HepG2 (cell line): ENCODE results near the gene IRF7. TPM values are rescaled to one million over a fixed set of nuclear protein-coding genes. Genes with fewer than 3 reads are reported as not detected.
A peak's percentile ranks its signal among the peaks of the same experiment; 100 is the strongest.

Experiments
- ATAC-seq: fragments of 200-7000 bp; cut with Tn5 transposase; 3 replicates; pipeline ENCODE4 v1.9.1; 2020; ENCODE audit warnings: mild to moderate bottlenecking, moderate library complexity
- BruUV-seq: library from RNA; stranded (reverse); fragments of 400-500 nt; replicated peaks from 2 replicates; lab custom pipeline; 2021; lab: Mats Ljungman, UMichigan
- CTCF ChIA-PET: fragments of 300-600 bp; formaldehyde crosslinking; extraction: SDS; loops from one replicate; lab custom pipeline; 2021; ENCODE audit warnings: low total read pairs, inconsistent platforms, low intra/inter-chr PET ratio; lab: Yijun Ruan, JAX
- POLR2A ChIA-PET: fragments of 350-600 bp; sonication (Branson Sonifier 250); formaldehyde crosslinking; loops from one replicate; lab custom pipeline; 2020; ENCODE audit warnings: antibody characterized with exemption, inconsistent platforms; lab: Yijun Ruan, JAX
- DNase-seq: peaks from one replicate; pipeline ENCODE4 v3.0.0-alpha.2; 2015; ENCODE audit warnings: low spot score
- FAIRE-seq: peaks from 3 replicates; lab custom pipeline; 2011; peaks lifted over from hg19 to GRCh38; lab: Jason Lieb, UNC
- H2AFZ ChIP-seq: one replicate; pipeline ENCODE4 v1.6.1; 2011; ENCODE audit warnings: low read length, inconsistent platforms
- H3K27ac ChIP-seq: fragments of 300-600 bp; 3 replicates; pipeline ENCODE4 v1.8.0; 2011; ENCODE audit warnings: mixed run types, mild to moderate bottlenecking, mixed read lengths, low read length, inconsistent platforms; ENCODE audit not compliant: insufficient read depth; ENCODE audit errors: extremely low read length
- H3K27me3 ChIP-seq, 2 experiments: fragments of 200-600 bp in 1 of 2; 2 replicates in 1 of 2; 3 replicates in 1 of 2; pipeline versions ENCODE4 v1.6.0 to v1.8.0; 2011; ENCODE audit warnings: low read length in 2 of 2, mild to moderate bottlenecking in 2 of 2, moderate library complexity in 2 of 2, inconsistent platforms in 1 of 2; ENCODE audit not compliant: insufficient read depth in 2 of 2, control insufficient read depth in 1 of 2
- H3K36me3 ChIP-seq, 2 experiments: fragments of 200-600 bp in 1 of 2; replicated peaks in 1 of 2; 2 replicates in 1 of 2; 3 replicates in 1 of 2; pipeline versions ENCODE4 v1.5.1 to v1.8.0; 2011; ENCODE audit warnings: low read length in 2 of 2, inconsistent platforms in 1 of 2; ENCODE audit not compliant: insufficient read depth in 2 of 2, control insufficient read depth in 1 of 2
- H3K4me1 ChIP-seq: 2 replicates; pipeline ENCODE4 v1.5.1; 2012; ENCODE audit warnings: low read length, inconsistent platforms; ENCODE audit not compliant: insufficient read depth
- H3K4me2 ChIP-seq: 2 replicates; pipeline ENCODE4 v1.6.0; 2011; ENCODE audit warnings: low read depth, low read length, inconsistent platforms
- H3K4me3 ChIP-seq, 3 experiments: fragments of 200-600 bp in 1 of 3; sonication (generic), shearing (Covaris generic) in 1 of 3; replicated peaks in 1 of 3; 2 replicates each; pipeline ENCODE4 v1.5.1; 2011 to 2016; ENCODE audit warnings: low read length in 3 of 3, inconsistent platforms in 2 of 3, low read depth in 2 of 3, mild to moderate bottlenecking in 2 of 3, control low read depth in 1 of 3, mixed read lengths in 1 of 3; ENCODE audit not compliant: insufficient read depth in 1 of 3
- H3K79me2 ChIP-seq: one replicate; pipeline ENCODE4 v1.6.1; 2011; ENCODE audit warnings: low read length, inconsistent platforms; ENCODE audit not compliant: insufficient read depth
- H3K9ac ChIP-seq: 2 replicates; pipeline ENCODE4 v1.6.0; 2011; ENCODE audit warnings: mild to moderate bottlenecking, low read depth, low read length, inconsistent platforms; ENCODE audit not compliant: insufficient read depth
- H3K9me3 ChIP-seq: 2 replicates; pipeline ENCODE4 v1.5.1; 2012; ENCODE audit warnings: mild to moderate bottlenecking, low read length
- H4K20me1 ChIP-seq: 2 replicates; pipeline ENCODE4 v1.6.0; 2011; ENCODE audit warnings: inconsistent platforms, mild to moderate bottlenecking, low read length, moderate library complexity; ENCODE audit not compliant: insufficient read depth
- AGO2 ChIP-seq: fragments of 200-400 bp; formaldehyde crosslinking; optimal IDR thresholded peaks from 2 replicates; pipeline ENCODE3; 2017; ENCODE audit warnings: mild to moderate bottlenecking, low read depth, low read length, moderate library complexity
- ATF7 ChIP-seq, 2 experiments: fragments of 450-650 bp in 1 of 2; sonication (generic) in 1 of 2; formaldehyde crosslinking in 1 of 2; IDR thresholded peaks; 2 replicates each; pipeline versions ENCODE4 v1.4.0 to v1.6.1; 2016 to 2020; ENCODE audit warnings: antibody characterized with exemption in 1 of 2, mild to moderate bottlenecking in 1 of 2, missing genetic modification reagents in 1 of 2
- HNF4G ChIP-seq, 2 experiments: sonication (generic) in 1 of 2; formaldehyde crosslinking in 1 of 2; IDR thresholded peaks; 2 replicates each; pipeline versions ENCODE4 v1.4.0 to v1.6.1; 2011 to 2020; ENCODE audit warnings: borderline replicate concordance in 2 of 2, low read depth in 2 of 2, mild to moderate bottlenecking in 2 of 2, low read length in 1 of 2, missing genetic modification reagents in 1 of 2, moderate library complexity in 1 of 2
- POLR2A ChIP-seq, 2 experiments: IDR thresholded peaks; 2 replicates each; pipeline ENCODE4 v1.6.1; 2011; ENCODE audit warnings: low read depth in 2 of 2, low read length in 2 of 2, mild to moderate bottlenecking in 1 of 2, moderate library complexity in 1 of 2; ENCODE audit not compliant: insufficient read depth in 1 of 2
- RBM22 ChIP-seq: fragments of 200-400 bp; formaldehyde crosslinking; optimal IDR thresholded peaks from 2 replicates; pipeline ENCODE3; 2017; ENCODE audit warnings: mild to moderate bottlenecking, low read length, moderate library complexity
- ZNF567 ChIP-seq: sonication (generic); formaldehyde crosslinking; IDR thresholded peaks from 2 replicates; pipeline ENCODE4 v1.8.1; 2023; ENCODE audit warnings: mild to moderate bottlenecking, missing genetic modification reagents, borderline replicate concordance
- WGBS: methylation state at CpG from one replicate; pipeline ENCODE4 v1.1.6; 2017; ENCODE audit warnings: low lambda C conversion rate; 5-methylcytosine and 5-hydroxymethylcytosine counted together
- in situ Hi-C: cut with HindIII; loops from 2 replicates; pipeline ENCODE4 v1.10.0; 2017; ENCODE audit warnings: low pct_unique_long_range_greater_than_20kb; ENCODE audit not compliant: extremely low pct_ligation_motif_present
- intact Hi-C: fragments of 100-400 bp; cut with micrococcal nuclease; formaldehyde crosslinking; loops from one replicate; pipeline ENCODE4 v1.10.0; 2022; ENCODE audit not compliant: unreplicated experiment
- polyA plus RNA-seq, 8 experiments: library from polyadenylated mRNA; depleted of rRNA in 3 of 8; stranded (reverse) in 7 of 8; unstranded in 1 of 8; fragments of >200 nt; fragmentation: Illumina TruSeq in 4 of 8; extraction: Trizol in 4 of 8; gene quantifications; 2 replicates each; pipeline versions ENCODE4 v1.2.1 to v1.2.3, GENCODE V29; 2011 to 2016; ENCODE audit warnings: low read depth in 4 of 8, missing spikeins in 1 of 8, mixed read lengths in 1 of 8; ENCODE audit not compliant: insufficient read depth in 1 of 8
- total RNA-seq, 5 experiments: library from RNA; depleted of rRNA; stranded (reverse); fragments of >200 nt; fragmentation: Illumina TruSeq; extraction: Trizol; gene quantifications; 2 replicates each; pipeline ENCODE4 v1.2.3, GENCODE V29; 2016; ENCODE audit warnings: low read depth in 1 of 5

IRF7 gene
- total and polyA plus RNA-seq, 2 of the 13 experiments (the other 11 are each of a cell fraction or from before 2014, with no cell fraction given), result not detected

- no peaks in the 10 kb centered on the region for H3K27me3 ChIP-seq
- in situ Hi-C loops (no loop called here), intact Hi-C loops (no loop called here)
- no peak for ATAC-seq
- ChIA-PET CTCF (no interaction called here), POLR2A (interaction anchor here (1.3 kb wide), 1 partner anchor 19 kb away, joined by 3 read pairs; no protein-coding TSS in a partner anchor)
- no peak overlapping the region for H2AFZ ChIP-seq
- H3K9ac ChIP-seq, result no peak overlapping the region
- FAIRE-seq, result no peak
- peaks cover 53 to 93% of the 10 kb centered on the region in 2 experiments; a peak in 4 of 5 replicates for H3K36me3 ChIP-seq
- no peaks in the 10 kb centered on the region for H3K9me3 ChIP-seq
- no TSS peak for BruUV-seq
- no peaks in the 10 kb centered on the region for H3K4me1 ChIP-seq
- WGBS, result 93% methylated on average over 12 of the region's 35 CpGs
- H3K4me3 ChIP-seq, result no peak overlapping the region
- peaks cover 6% of the 10 kb centered on the region; the same call in 1 of the 2 replicates for H4K20me1 ChIP-seq
- no peaks in the 10 kb centered on the region for H3K79me2 ChIP-seq
- H3K27ac ChIP-seq, result no peak overlapping the region
- H3K4me2 ChIP-seq, result no peak overlapping the region
- no peak for DNase-seq
- peak in 1 of 2 experiments; percentile 12; a peak in 1 of 4 replicates for TF ChIP-seq POLR2A (IDR thresholded peaks at IDR 0.05; ENCODE audit: insufficient read depth in 1 of 2, low read depth in 2 of 2, low read length in 2 of 2)
- TF ChIP-seq ZNF567, result no peak
- peak; percentile 44 for TF ChIP-seq AGO2
- peak; percentile 49 for TF ChIP-seq RBM22
Measured at GRCh38 chr11:607020-607780, 8.6 kb downstream of the IRF7 start.

GRCh38 chr11:606245-606644 lies 9.5 kb downstream of the IRF7 start:
- CTCF ChIA-PET, result no interaction called here
- Histone ChIP-seq H3K9ac (no peak overlapping the region), H3K27me3 (no peaks in the 10 kb centered on the region), H3K9me3 (no peaks in the 10 kb centered on the region), H3K4me2 (no peak overlapping the region), H3K27ac (no peak overlapping the region), H3K79me2 (no peaks in the 10 kb centered on the region), H2AFZ (no peak overlapping the region), H4K20me1 (0 out of 2 replicates have a peak, but pooled peaks cover 4% of the 10 kb centered on the region), H3K36me3 (peaks cover 49 to 93% of the 10 kb centered on the region in 2 experiments; a peak in 4 of 5 replicates), H3K4me3 (no peak overlapping the region), H3K4me1 (no peaks in the 10 kb centered on the region)
- BruUV-seq, result no TSS peak
- FAIRE-seq (no peak), DNase-seq (no peak), ATAC-seq (no peak)
- POLR2A ChIA-PET, result interaction anchor here (1.3 kb wide), 1 partner anchor 18 kb away, joined by 3 read pairs; no protein-coding TSS in a partner anchor
- TF ChIP-seq HNF4G (IDR thresholded peaks at IDR 0.05; ENCODE audit: borderline replicate concordance, low read depth, low read length) (no peak), HNF4G (CRISPR knock-in tag; IDR thresholded peaks at IDR 0.05; ENCODE audit: borderline replicate concordance, low read depth) (no peak), ATF7 (IDR thresholded peaks at IDR 0.05) (0 out of 2 replicates have a peak, but pooled peaks have one; percentile 32), ATF7 (CRISPR knock-in tag; IDR thresholded peaks at IDR 0.05) (no peak), AGO2 (peak; percentile 42)
- intact Hi-C loops (no loop called here), in situ Hi-C loops (no loop called here)
- no CpG with 5 or more reads among the region's 19 CpGs for WGBS
